ENCODE results near the gene DIDO1.

Gene DIDO1

GRCh38 chr20:62902926-62903615, 23.2 kb downstream of the DIDO1 start:
- Histone ChIP-seq H3K27ac (ENCODE audit: low read depth, low read length) (no peak overlapping the region), H3K9ac (ENCODE audit: low read length) (no peak overlapping the region), H3K36me3 (ENCODE audit: low read length) (peaks cover 16% of the 10 kb centered on the region; the same call in 1 of the 2 replicates), H3K27me3 (ENCODE audit: low read length) (no peaks in the 10 kb centered on the region), H3K79me2 (ENCODE audit: insufficient read depth, low read length) (no peaks in the 10 kb centered on the region; the same call in 1 of the 2 replicates), H2AFZ (ENCODE audit: low read depth, low read length, severe bottlenecking) (no peak overlapping the region), H3K4me3 (ENCODE audit: insufficient read depth, low read length, poor library complexity, severe bottlenecking) (no peak overlapping the region), H3K9me2 (replicated peaks; ENCODE audit: insufficient read depth, low read length) (no peaks in the 10 kb centered on the region), H4K20me1 (ENCODE audit: low read depth, low read length) (no peaks in the 10 kb centered on the region; the same call in 1 of the 2 replicates), H3K9me3 (ENCODE audit: insufficient read depth, low read length) (no peaks in the 10 kb centered on the region), H3K4me2 (ENCODE audit: low read depth, low read length, poor library complexity, severe bottlenecking) (no peak overlapping the region), H3F3A (ENCODE audit: insufficient read depth) (peaks cover 16% of the 10 kb centered on the region)
- no peak for TF ChIP-seq EZH2phosphoT487 (conservative IDR thresholded peaks at IDR 0.05; ENCODE audit: low read length)
- TF ChIP-seq, protein P1, sequence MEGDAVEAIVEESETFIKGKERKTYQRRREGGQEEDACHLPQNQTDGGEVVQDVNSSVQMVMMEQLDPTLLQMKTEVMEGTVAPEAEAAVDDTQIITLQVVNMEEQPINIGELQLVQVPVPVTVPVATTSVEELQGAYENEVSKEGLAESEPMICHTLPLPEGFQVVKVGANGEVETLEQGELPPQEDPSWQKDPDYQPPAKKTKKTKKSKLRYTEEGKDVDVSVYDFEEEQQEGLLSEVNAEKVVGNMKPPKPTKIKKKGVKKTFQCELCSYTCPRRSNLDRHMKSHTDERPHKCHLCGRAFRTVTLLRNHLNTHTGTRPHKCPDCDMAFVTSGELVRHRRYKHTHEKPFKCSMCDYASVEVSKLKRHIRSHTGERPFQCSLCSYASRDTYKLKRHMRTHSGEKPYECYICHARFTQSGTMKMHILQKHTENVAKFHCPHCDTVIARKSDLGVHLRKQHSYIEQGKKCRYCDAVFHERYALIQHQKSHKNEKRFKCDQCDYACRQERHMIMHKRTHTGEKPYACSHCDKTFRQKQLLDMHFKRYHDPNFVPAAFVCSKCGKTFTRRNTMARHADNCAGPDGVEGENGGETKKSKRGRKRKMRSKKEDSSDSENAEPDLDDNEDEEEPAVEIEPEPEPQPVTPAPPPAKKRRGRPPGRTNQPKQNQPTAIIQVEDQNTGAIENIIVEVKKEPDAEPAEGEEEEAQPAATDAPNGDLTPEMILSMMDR (IDR thresholded peaks at IDR 0.05; ENCODE audit: insufficient read depth, low read length, poor library complexity, severe bottlenecking) = no peak

DNA sequence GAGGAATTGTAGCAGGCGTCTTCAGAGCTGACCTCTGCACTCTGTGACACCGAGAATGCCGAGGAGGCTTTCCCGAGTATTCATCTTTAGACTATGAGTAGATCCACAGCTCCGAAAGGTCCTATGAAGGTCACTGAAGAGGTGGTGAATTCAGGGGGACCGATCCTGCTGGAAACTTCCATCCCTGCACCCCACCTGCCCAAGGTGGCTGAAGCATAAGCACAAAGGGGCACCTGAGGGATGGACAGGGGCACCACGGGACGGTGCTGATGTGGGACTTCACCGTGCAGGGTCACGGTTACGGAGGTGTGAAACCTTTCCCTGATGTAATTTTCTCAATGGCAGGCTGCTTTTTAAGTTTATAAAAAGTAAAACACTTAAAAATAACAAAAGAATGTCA, 24.4 kb downstream of the DIDO1 start:
- TF ChIP-seq, protein P1 (IDR thresholded peaks at IDR 0.05; ENCODE audit: insufficient read depth, low read length, poor library complexity, severe bottlenecking) = no peak
- no peak for TF ChIP-seq EZH2phosphoT487 (conservative IDR thresholded peaks at IDR 0.05; ENCODE audit: low read length)
- Histone ChIP-seq H3K27me3 (ENCODE audit: low read length) (no peaks in the 10 kb centered on the region), H3K9ac (ENCODE audit: low read length) (no peak overlapping the region), H4K20me1 (ENCODE audit: low read depth, low read length) (no peaks in the 10 kb centered on the region; the same call in 1 of the 2 replicates), H2AFZ (ENCODE audit: low read depth, low read length, severe bottlenecking) (no peak overlapping the region), H3K9me3 (ENCODE audit: insufficient read depth, low read length) (no peaks in the 10 kb centered on the region), H3K4me2 (ENCODE audit: low read depth, low read length, poor library complexity, severe bottlenecking) (no peak overlapping the region), H3K36me3 (ENCODE audit: low read length) (peaks cover 12% of the 10 kb centered on the region; the same call in 1 of the 2 replicates), H3K79me2 (ENCODE audit: insufficient read depth, low read length) (no peaks in the 10 kb centered on the region; the same call in 1 of the 2 replicates), H3K4me3 (ENCODE audit: insufficient read depth, low read length, poor library complexity, severe bottlenecking) (no peak overlapping the region), H3K9me2 (replicated peaks; ENCODE audit: insufficient read depth, low read length) (no peaks in the 10 kb centered on the region), H3K27ac (ENCODE audit: low read depth, low read length) (no peak overlapping the region), H3F3A (ENCODE audit: insufficient read depth) (peaks cover 16% of the 10 kb centered on the region)

DNA sequence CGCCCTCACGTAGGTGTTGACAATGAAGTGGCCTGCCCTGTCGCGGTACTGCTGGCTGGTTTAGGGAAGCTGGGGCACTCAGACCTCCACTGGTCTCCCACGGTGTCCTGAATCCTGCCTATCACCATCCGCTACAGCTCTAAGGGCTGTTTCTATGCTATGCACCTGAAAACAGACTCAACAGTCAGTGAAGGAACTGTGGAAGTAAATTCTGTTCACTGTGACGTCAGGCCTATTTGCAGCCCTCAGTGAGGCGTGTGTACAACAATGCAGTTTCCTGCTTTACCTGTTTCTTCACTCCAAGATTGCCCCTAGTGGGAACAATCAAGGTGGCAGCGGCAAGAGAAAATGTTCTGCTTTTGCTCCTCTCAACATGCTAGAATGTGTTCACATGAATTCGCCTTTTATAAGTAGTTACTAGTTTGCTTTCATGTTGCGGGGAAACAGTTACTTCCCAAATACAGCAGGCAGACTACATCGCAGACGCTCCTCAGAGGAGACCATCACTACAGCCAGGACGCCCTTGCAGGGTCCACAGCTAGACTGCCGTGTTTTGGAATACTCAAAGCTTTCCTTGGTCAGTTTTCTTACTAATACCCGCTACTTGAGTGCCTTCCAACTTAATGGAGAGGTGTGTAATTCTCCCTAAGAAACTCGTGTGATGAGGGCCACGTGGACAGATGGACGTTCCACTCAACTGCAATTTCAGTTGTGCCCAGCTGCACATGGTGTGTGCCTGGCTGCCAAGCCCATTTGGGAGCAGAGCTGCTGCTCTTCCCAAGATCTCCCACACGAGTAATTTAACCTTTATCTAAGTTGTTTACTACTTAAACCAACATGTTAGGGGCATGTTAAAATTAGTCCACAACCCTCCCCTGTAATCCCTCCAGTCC, 25.4 kb downstream of the DIDO1 start:
- no peak for TF ChIP-seq EZH2phosphoT487 (conservative IDR thresholded peaks at IDR 0.05; ENCODE audit: low read length)
- TF ChIP-seq, protein P1 (IDR thresholded peaks at IDR 0.05; ENCODE audit: insufficient read depth, low read length, poor library complexity, severe bottlenecking) = no peak
- Histone ChIP-seq H3K9ac (ENCODE audit: low read length) (no peak overlapping the region), H3K4me3 (ENCODE audit: insufficient read depth, low read length, poor library complexity, severe bottlenecking) (no peak overlapping the region), H3K9me2 (replicated peaks; ENCODE audit: insufficient read depth, low read length) (no peaks in the 10 kb centered on the region), H3K27ac (ENCODE audit: low read depth, low read length) (0 out of 2 replicates have a peak overlapping the region, but pooled peaks have one; percentile 4), H3K79me2 (ENCODE audit: insufficient read depth, low read length) (no peaks in the 10 kb centered on the region; the same call in 1 of the 2 replicates), H4K20me1 (ENCODE audit: low read depth, low read length) (no peaks in the 10 kb centered on the region), H3K27me3 (ENCODE audit: low read length) (no peaks in the 10 kb centered on the region), H3K4me2 (ENCODE audit: low read depth, low read length, poor library complexity, severe bottlenecking) (no peak overlapping the region), H2AFZ (ENCODE audit: low read depth, low read length, severe bottlenecking) (no peak overlapping the region), H3F3A (ENCODE audit: insufficient read depth) (peaks cover 16% of the 10 kb centered on the region), H3K9me3 (ENCODE audit: insufficient read depth, low read length) (no peaks in the 10 kb centered on the region), H3K36me3 (ENCODE audit: low read length) (peaks cover 8% of the 10 kb centered on the region; the same call in 1 of the 2 replicates)

Measured in SU-DHL-6 (cell line).